NCI-H146 (cell line): ENCODE data around the gene UBAC2.

Experiments
- DNase-seq: peaks from one replicate; lab custom pipeline; 2025; lab: John Stamatoyannopoulos, UW

Gene UBAC2

DNA sequence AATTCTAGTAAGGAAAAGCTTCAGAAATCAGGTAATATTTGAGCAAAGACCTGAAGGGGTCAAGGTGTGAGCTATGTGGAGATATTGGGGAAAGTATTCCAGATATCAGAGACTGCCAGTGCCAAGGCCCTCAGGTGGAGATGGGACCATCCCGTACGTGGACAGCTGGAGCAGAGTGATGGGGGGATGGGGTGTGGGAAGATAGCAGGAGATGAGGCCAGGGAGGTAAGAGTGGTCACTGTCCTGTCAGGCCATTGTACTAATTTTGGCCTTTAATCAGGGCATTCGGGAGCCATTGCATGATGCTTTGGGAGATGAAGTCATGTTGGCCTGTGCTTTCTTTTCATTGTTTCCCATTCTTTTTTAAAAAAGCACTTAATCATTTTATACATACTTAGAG, 70.6 kb downstream of the UBAC2 start:
- no peak for DNase-seq

DNA sequence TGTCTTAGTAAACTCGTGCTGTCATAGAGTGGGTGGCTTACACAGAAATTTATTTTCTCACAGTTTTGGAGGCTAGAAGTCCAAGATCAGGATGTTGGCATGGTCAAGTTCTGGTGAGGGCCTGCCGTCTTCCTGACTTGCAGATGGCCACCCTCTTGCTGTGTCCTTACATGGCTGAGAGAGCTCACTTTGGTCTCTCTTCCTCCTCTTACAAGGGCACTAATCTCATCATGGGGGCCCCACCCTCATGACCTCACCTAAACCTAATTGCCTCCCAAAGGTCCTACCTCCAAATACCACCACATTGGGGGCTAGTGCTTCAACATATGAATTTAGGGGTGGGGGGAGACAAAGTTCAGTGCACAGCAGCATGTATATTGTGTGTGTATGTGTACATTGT, 71.8 kb downstream of the UBAC2 start:
- no peak for DNase-seq

DNA sequence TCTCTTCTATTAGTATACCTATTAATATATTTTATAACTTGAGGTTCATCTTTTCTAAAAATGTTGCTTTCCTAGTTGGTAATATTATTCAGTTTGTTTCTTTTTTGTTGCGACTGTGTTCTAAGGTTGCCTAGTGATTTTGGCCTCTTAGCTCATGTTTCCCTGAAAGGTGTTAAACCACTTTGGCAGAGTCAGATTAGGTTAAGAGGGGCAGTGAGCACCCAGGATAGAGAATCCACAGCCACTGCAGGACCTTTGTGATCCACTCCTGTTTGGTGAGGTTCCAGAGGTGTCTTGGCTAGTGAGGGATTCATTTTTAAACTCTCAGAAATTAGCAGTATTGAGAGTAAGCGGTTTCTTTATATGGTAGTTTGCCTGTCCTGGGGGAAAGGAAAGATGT, 72.5 kb downstream of the UBAC2 start:
- no peak for DNase-seq

DNA sequence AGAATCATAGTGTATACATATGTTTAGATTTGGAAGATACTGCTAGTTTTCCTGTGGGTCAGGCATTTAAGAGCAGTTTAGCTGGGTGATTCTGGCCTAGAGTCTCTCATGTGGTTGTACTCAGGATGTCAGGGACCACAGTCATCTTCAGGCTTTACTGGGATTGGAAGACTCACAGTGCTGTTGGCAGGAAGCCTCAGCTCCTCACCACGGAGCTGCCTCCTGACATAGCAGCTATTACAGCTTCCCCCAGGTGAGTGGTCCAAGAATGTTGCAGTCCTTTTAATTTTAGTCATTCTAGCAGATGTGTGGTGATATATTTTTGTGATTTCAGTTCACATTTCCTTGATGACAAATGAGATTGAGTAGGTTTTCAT, 74.4 kb downstream of the UBAC2 start:
- no peak for DNase-seq

DNA sequence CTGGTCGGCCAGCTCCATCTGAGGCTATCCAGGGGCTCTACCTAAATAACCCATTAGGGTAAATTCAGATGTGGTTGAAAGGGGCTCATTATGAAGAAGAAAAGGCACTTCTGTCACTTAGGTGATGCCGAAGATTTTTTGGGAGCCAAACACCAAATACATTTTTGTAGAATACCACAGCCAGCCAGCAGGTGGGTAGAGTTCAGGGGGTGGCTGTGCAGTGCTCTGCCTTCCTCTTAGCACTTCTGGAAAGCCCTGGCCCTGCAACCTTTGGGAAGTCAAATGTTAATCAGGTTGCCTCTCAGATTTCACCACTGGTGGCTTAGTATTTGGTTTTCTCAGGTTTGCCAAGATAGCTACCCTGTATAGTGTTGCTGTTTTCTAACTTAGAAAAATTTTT, 76.1 kb downstream of the UBAC2 start:
- DNase-seq: no peak

DNA sequence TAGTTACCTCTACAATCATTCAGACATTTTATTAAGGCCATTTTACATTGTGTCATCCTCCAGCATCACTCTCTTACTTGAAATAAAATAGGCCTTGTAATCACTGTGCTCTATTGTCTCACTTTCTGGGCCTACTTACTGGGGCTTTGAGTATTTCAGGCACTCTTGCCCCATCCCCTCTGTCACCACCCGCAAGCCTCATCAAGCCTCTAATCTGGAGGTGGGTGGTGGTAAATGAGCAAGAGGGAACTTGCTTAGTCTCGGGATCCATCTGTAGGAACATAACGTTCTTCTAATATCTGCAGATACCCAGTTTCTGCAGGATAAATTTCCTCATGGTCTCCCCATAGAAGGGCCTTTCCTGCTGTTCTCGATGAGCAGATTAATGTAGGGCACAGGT, 77.0 kb downstream of the UBAC2 start:
- DNase-seq: no peak

DNA sequence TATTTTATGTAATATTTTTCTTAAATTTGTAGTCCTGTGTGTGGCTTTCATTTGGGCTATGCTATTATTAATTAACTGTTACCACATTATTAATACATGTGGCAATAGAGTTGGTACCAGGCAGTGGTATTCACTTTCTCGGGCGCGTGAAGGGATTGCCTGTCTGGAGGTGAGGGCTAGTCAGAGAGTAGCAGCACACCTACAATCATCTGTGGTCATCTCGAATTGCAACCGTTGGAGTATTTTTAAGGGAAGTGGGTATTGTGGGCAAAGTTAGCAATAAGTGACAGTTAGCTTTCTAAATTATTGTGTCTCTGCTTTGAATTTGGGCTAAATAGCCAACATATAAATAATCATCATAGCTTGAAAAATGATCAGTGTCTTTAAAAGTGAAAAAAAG, 77.5 kb downstream of the UBAC2 start:
- DNase-seq: no peak

DNA sequence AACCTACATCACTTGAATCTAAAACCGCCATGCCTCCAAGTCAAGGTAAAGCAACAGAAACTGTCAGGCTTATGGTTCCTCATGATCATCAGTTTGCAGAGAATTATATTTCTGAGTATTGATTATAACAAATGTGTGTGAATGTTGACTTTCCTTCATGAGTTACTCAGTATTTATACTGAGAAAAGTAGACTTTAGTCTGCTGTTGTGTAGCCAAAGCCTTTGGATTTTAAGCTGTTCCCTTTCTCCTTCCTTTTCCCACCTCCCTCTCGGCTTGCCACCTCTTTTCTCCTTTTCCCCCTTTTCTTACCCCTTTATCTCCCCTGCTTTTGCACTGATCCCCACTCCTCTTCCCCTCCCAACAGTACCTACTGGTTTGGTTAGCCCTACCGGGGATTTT, 78.2 kb downstream of the UBAC2 start:
- DNase-seq: no peak

DNA sequence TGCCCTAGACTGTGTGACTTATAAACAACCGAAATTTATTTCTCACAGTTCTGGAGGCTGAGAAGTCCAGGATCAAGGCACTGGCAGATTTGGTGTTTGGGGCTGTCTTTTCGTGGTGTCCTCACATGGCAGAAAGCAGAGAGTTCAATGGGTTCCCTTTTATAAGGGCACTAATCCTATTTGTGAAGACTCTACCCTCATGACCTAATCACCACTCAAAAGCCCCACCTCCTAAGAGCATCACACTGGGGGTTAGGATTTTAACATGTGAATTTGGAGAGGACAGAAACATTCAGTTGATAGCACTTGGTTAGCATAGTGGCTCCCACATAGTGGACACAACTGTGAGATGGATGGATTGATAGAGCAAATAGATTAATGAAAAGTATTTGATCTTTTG, 79.0 kb downstream of the UBAC2 start:
- no peak for DNase-seq

DNA sequence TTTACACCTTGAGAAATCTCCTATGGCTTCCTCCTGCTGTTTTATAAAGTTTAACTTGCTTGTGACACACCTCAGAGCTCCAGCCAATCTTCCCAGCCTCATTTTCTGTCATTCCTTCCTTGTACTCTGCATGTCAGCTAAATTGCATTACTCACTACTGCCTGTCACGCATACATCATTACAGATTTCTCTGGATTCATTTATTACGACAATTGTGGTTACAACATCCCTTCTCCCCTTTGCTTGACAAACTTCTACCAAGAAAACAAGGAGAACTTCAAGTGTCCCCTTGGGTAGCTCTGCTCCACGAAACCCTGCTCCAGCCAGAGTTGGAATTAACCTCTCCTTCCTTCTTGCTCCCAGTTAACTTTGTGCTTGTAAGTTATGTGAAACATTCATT, 79.5 kb downstream of the UBAC2 start:
- DNase-seq: no peak

DNA sequence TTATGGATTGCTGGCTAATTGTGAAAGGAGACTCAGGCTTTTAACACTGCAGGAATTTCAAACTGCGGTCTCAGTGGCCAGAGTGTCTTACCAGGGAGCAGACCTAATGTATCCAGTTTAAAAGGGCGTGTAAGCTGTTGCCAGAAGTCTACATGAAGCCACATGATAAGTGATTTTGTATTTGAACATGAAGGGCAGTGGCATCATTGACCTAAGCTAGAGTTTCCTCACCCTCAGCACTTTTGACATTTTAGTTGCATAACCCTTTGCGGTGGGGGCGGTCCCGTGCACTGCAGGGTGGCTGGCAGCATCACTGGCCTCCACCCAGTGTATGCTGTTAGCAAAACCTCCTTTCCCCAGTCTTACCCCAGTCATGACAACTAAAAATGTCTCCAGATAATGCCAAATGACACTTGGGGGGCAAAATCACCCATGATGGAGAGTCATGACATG, 81.2 kb downstream of the UBAC2 start:
- no peak for DNase-seq

DNA sequence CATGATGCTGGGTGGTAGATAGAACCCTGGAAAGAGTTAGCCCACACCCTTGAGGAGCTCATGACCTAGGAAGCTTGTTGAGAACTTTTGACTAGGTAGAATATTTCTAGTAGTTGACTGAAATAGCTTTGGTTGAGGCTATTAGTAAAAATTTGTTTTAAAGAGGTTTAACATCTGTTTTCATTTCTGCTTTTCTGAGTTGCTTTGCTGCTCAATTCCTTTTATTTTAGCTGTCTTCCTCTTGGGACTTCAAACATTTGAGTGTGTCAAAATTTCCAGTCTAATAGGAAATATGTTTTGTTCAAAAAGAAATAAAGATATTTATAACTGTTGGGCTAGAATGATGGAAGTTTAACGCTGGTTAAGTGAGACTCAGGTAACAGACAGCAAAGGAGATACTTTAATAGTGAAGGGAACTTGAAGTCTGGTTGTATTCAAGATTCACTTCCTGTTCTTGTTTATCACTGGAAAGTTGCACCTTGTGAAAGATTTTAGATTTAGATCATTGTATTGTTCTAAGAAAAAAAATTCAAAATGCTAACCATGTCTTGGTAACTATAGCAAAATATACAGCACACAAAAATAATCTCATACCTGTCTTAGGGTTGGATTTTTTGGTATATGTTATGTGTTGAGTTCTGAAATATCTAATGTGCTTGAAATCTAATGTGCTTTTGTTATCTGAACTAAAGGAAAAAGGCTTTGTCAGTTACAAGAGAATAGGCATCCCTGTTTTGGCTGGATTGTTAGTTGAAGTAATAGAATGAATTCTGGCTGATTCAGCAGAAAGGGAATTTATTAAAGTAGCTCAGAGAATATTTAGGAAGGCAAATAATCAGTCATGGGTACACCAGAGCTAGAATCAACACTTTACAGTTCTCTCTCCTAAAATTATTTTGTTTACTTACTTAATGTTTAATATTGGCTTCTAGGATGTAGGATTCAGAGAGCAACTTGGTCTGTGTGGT, 81.9 kb downstream of the UBAC2 start:
- DNase-seq: no peak

DNA sequence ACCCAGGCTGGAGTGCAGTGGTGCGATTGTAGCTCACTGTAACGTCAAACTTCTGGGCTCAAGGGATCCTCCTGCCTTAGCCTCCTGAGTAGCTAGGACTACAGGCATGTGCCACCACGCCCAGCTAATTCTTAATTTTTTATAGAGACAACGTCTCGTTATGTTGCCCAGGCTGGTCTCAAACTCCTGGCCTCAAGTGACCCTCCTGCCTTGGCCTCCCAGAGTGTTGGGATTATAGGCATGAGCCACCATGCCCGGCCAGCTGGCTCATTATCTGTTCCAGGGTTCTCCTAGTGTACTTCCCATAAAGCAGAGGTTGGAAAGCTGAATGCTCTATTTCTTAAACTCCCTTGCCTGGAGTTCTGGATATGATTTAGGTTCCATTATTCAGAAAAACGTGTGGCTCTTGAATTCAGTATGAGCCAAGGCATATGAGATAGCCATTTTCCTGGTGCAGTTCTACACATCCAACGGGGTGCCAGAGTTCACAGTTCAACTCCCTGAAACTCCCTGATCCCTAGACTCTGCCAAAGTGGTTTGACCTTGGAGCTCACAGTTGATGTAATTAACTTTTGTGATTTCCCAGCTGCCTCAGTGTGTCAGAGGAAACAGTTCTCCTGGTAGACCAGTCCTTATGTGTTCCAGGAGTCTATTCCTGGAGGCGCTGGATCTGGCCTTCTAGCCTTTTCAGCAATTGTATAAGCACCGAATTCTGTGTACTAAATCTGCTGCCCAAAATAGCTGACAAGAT, 85.0 kb downstream of the UBAC2 start:
- no peak for DNase-seq

DNA sequence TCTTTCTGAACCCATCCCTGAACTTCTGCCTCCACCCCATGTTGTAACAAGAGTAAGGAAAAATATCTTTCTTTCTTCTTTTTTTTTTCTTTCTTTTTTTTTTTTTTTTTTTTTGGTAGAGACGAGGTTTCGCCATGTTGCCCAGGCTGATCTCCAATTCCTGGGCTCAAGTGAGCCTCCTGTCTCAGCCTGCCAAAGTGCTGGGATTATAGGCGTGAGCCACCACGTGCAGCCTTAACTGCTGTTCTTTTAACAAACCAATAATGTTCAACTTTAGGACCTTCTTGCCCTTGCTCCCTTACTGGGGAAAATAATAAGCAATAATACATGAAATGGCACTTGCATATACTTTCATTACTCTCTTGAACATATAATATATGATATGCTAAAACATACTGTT, 86.9 kb downstream of the UBAC2 start:
- no peak for DNase-seq

DNA sequence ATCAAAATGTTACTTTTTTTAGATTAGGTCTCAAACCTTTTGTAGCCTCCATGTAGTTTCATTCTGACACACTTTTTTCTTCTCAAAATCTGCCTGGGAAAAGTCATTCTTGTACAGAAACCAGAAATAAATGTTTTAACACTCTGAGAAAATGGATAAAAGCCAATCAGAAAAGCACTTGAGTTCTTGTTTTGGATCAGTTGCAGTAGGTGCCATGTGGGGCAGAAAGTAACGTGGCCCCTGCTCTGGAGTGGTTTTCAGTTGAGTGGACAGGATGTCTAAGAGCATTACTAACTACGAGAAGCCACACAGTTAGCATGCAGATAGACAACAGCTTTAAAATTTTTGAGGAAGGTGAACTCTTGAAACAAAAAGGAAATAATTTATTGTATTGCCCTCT, 87.4 kb downstream of the UBAC2 start:
- DNase-seq: no peak

DNA sequence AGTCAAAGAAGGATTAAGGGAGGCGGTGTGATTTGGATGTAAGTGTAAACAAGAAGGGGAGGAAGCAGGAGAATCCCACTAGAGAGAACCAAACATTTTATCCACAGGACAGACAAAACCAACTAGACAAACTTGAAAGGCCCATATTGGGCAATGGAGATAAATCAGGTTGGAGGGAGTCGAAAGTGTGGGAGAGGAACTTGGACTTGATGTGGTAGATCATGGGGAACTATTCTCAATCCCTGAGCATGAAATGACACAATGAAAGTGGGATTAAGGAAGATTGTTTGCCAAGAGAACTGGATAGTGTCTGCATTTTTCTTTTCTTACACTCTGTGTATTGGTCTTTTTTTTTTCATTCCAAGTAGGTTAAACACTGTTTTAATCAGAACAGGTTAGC, 88.6 kb downstream of the UBAC2 start:
- no peak for DNase-seq

DNA sequence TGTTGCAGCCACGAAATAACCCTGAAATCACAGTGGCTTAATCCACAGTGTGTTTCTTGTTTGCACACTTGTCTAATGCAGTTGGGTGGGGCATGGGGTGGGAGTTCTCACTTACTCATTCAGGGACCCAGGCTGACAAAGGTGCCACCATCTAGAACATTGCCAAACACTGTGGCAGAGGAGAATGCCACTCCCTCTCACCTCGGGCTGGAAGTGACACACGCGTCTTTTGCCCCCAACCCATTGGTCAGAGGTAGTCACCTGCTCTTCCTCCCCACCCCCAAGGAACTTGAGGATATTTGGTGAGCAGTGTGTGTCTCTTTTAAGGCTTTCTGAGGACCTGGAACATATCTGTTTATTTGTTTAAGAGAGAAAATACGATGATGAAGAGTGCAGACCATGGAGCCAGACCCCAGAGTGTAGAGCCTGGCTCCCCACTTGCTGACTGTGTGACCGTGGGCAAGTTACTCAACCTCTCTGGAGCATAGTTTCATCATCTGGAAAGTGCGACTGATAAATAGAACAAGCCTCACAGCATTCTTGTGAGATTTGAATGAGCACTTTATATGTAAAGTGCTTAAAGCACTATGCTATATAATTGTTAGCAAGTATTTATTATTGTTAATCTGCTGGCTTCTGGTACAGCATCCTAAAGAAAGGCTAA, 89.2 kb downstream of the UBAC2 start:
- DNase-seq: no peak

DNA sequence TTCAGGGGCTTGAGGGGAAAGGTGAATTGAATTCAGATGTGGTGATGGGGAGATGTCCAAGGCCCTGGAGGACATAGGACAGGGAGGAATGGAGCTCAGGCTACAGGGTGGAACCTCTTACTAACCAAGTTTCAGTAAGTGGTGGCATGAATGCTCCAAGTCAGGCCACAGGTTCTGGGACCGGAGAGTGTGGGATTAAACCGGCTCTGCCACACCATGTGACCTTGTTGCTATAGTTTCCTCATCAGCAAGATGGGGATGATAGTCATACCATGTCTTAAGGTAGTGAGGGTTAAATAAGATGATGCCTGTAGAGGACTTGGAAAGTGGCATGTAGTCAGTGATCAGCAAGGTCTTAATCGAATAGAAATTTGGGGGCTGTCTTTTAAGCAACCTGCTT, 90.2 kb downstream of the UBAC2 start:
- no peak for DNase-seq

DNA sequence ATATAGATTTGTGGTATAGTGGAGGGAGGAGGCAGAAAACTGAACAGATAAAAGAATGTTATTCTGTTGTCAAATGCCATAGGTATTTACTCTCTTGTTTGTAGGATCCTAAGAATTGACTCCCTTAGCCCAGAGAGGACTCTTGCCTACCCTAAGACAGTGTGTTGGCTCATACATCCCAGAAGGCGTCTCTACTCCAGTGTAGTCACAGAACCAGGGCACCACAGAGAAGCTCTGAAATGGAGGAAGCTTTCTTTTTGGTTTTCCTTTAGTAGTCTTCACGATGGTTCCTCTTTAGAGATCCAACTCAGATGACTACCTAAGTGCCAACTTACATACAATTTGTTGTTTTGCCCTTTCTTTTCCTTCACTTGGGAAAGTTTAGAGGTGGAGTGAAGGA, 92.5 kb downstream of the UBAC2 start:
- no peak for DNase-seq

DNA sequence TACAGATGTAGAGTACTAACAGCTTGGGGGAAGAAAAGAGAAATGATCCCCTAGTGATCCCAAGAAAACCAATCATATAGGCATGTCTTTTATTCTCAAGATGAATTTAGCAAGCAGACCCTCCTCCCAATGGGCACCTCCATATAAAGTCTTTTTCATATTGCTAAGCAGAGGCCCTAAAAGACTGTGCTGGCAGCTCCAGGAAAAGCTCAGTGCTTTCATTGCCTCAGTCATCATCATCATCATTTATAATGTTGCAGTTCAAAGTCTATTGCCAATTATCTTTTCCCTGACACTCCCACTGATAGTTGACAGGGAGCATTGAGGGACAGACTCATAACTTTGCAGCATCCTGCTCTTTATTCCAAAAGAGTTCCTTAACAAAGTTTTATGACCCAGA, 93.5 kb downstream of the UBAC2 start:
- DNase-seq: no peak

DNA sequence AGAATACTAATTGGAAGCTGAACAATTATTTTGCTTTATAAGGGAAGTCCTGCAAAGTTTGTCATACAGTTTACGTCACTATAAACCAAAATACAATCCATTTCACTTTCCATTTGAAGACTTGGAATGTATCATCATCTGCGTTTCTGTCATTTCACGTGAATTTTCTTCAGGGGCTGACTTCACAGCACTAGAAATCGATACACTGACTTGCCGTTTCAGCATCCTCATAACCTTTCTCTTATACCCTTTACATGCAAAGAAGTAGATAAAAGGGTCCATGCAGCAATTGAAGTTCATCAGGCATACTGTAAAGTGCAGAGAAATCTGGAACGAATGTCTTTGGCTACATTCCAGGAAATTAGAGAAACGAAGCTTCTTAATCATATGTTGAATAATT, 94.3 kb downstream of the UBAC2 start:
- no peak for DNase-seq

DNA sequence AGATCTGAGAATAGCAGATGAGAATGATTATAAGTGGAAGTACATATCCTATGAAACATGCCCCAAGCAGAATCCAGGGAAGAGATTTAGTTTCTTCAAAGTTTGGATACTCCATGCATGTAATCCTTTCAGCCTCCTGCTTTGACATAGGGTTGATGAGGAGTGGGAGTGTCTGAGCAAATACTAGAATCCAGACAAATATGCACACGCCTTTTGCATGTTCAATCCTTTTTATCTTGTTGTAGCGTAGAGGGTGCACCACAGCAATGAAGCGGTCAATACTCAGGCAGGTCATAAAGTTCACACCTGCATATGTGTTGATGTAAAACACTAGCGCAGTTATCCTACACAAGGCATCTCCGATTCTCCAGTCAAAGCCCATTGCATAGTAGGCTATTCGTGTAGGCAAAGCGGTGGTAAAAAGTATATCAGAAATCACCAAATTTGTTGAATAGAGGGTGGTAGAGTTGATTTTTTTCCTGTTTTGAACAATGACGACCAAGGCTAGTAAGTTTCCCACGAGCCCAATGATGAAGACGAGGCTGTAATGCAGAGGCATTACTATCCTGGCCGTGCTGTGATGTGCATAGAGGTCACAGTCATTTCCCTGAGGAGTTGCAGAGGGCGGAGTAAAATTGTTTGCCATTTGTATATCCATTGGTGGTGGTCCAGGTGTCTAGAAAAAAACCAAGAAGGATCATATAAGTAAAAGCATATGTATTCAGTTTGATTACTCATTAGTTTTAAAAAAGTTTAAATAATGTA, 95.0 kb downstream of the UBAC2 start:
- DNase-seq: no peak
